ENCODE results near the gene JMJD8.

JMJD8 gene

DNA sequence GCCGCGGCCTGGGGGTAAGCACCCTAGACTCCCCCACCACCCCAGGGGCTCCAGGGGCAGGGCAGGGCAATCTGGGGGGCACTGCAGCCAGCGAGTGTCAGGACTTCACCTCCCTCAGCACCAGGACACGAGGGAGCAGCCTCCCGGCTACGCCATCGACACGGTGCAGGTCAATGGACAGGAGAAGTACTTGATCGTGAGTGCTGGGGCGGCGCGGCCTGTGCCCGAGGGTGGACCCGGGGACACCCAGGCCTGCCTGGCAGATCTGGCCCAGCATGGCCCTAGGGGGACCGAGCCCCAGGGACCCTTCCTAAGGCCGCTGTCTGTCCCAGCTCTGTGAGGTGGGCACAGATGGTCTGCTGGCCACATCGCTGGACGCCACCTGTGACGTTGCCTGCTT, 11.8 kb downstream of the JMJD8 start:
- Mint-ChIP-seq H3K27ac (no peak overlapping the region), H3K4me3 (no peak overlapping the region), H3K9me3 (no peaks in the 10 kb centered on the region), H3K4me1 (ENCODE audit: low read depth) (peaks cover 6% of the 10 kb centered on the region), H3K27me3 (ENCODE audit: low read depth) (no peaks in the 10 kb centered on the region), H3K36me3 (ENCODE audit: low read depth) (no peaks in the 10 kb centered on the region)

DNA sequence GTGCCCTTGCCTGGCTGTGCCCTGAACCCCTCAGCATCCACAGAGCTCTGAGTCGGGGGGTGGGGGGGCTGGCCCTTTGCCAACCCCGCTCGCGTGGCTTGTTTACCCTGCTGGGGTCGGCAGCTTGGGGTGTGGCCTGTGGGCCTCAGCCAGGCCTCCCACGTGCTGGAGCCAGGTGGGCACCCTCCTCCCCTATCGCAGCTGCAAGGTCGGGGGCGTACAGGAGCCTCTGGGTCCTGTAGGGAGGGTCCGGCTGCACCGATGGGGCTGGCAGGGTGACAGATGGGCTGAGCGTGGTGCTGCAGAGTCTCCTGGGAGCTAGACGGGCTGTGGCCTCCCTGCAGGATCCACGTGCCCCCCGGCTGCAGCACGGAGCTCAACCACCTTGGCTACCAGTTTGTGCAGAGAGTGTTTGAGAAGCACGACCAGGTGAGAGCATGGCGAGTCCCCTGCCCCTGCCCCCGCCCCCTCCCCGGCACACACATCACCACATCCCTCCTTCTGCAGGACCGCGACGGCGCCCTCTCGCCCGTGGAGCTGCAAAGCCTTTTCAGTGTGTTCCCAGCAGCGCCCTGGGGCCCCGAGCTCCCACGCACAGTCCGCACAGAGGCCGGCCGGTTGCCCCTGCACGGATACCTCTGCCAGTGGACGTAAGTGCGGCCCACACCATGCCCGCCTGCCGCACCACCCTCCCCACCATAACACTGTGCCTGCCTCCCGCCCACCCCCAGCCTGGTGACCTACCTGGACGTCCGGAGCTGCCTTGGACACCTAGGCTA, 12.6 kb downstream of the JMJD8 start:
- Mint-ChIP-seq H3K4me1 (ENCODE audit: low read depth) (peaks cover 6% of the 10 kb centered on the region), H3K36me3 (ENCODE audit: low read depth) (no peaks in the 10 kb centered on the region), H3K4me3 (no peak overlapping the region), H3K27ac (no peak overlapping the region), H3K9me3 (no peaks in the 10 kb centered on the region), H3K27me3 (ENCODE audit: low read depth) (no peaks in the 10 kb centered on the region)

DNA sequence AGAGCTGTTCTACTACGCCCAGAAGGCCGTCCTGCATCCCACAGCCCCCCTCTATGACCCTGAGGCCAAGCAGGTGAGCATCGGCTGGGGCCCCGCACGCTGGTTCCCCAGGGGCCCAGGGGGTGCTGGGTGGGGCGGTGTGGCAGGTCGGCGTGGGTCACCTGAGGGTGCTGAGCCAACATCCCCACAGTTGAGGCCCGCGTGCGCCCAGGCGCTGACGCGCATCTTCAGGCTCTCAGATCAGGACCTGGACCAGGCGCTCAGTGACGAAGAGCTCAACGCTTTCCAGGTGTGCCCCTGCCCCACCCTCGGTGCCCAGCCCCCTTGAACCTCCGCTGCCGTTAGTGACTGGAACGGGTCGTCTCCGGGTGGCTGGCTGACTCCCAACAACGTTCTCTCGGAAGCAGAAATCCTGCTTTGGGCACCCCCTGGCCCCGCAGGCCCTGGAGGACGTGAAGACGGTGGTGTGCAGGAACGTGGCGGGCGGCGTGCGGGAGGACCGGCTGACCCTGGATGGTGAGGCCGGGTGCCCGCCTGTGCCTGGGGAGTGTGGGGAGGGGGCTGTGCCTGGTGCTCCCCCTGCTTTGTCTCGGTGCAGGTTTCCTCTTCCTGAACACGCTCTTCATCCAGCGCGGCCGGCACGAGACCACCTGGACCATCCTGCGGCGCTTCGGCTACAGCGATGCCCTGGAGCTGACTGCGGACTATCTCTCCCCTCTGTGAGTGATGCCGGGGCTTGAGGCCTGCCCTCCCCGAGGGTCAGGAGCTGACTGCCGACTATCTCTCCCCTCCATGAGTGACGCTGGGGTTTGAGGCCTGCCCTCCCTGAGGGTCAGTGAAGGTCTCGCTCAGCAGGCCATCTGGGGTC, 13.4 kb downstream of the JMJD8 start:
- Mint-ChIP-seq H3K9me3 (no peaks in the 10 kb centered on the region), H3K27ac (no peak overlapping the region), H3K4me1 (ENCODE audit: low read depth) (peaks cover 6% of the 10 kb centered on the region), H3K27me3 (ENCODE audit: low read depth) (no peaks in the 10 kb centered on the region), H3K4me3 (no peak overlapping the region), H3K36me3 (ENCODE audit: low read depth) (no peaks in the 10 kb centered on the region)

DNA sequence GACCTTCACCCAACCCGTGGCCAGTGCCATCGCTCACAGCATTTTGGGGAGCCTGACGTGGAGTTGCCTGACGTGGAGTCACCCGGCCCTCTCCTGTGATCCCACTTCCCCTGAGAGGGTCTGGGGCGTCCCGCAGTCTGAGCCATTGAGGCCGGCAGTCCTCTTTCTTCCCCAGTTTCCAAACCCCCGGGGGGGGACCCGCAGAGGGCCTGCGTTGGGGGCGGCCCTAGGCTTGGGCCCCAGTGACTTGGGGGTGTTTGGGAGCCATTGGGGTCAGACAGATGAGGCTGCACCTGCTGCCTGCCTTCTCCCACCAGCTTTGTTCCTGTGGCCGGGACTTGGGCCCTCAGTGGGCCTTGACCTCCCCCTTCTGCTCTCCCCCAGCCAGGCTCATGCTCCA, 14.5 kb downstream of the JMJD8 start:
- Mint-ChIP-seq H3K4me3 (peak overlapping the region; percentile 51), H3K27ac (no peak overlapping the region), H3K4me1 (ENCODE audit: low read depth) (peaks cover 6% of the 10 kb centered on the region), H3K9me3 (no peaks in the 10 kb centered on the region), H3K36me3 (ENCODE audit: low read depth) (no peaks in the 10 kb centered on the region), H3K27me3 (ENCODE audit: low read depth) (no peaks in the 10 kb centered on the region)

DNA sequence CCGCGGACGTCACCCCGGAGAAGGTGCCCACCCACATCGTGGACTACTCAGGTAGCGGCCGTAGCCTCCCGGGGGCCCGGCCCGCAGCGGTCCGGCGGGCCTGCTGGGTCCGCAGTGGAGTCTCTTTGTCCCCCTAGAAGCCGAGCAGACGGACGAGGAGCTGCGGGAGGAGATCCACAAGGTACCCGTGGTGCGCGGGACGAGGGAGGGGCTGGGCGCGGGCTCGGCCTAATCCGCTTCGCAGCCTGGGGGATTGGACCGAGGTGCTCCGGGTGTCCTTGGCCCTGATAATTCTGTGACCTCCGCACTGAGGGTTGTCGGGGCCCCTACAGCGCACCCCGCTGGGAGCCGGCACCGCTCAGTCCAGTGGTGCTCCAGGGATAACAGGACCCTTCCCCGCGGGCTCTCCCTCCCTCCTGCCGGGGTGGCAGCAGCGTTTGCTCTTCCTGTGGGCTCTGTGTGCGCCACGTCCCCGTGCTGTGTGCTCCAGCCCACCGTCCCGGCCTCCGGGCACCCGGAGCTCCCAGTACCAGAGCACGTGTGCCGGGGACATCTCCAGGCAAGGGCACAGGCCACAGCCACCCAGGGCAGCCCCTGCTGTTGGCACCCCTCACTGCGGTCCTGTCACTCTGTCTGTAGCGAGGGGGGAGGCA, 15.5 kb downstream of the JMJD8 start:
- Mint-ChIP-seq H3K27ac (peak overlapping the region; percentile 57), H3K4me1 (ENCODE audit: low read depth) (peaks cover 6% of the 10 kb centered on the region), H3K4me3 (peak overlapping the region; percentile 80), H3K36me3 (ENCODE audit: low read depth) (no peaks in the 10 kb centered on the region), H3K9me3 (no peaks in the 10 kb centered on the region), H3K27me3 (ENCODE audit: low read depth) (no peaks in the 10 kb centered on the region)

DNA sequence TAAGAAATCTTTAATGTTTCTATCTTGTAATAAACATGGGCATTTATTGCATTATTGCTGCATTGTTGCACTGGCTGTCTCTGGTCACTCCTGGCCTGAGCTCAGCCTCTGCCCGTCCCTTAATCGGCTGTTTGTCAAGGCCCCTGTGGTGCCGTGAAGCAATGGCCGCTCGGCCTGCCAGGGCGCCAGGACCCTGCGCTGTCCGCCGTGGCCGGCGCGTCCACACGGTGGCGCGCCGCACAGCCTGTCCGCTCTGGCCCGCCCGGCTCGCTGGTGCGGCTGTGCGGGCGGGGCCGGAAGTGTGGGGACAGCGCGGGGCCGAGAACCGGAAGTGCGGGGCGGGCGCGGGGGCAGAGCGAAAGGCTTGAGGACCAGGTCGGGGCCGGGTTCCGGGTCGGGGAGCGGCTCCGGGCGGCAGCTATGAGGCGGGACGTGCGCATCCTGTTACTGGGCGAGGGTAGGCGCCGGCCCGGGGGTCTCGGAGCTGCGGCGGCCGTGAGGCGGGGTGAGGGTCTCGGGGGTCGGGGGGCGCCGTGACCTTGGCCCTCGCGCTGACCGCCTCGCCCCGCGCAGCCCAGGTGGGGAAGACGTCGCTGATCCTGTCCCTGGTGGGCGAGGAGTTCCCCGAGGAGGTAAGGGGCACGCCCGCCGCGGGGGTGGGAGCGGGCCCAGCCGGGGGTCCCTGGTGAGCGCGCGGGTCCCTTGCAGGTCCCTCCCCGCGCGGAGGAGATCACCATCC, 16.2 kb downstream of the JMJD8 start, which contains the start of gene RHOT2:
Gene RHOT2, plus strand, starts transcription at position 353 of the 739 bp plus-strand sequence. Its CDS starts 68 bp downstream, at position 421.
- H3K27ac Mint-ChIP-seq, result peak within 1 kb of the TSS; percentile 82
- H3K9me3 Mint-ChIP-seq, result no peaks in the 10 kb centered on the region
- H3K4me3 Mint-ChIP-seq, result peak within 1 kb of the TSS; percentile 80
- no peaks in the 10 kb centered on the region for H3K36me3 Mint-ChIP-seq (ENCODE audit: low read depth)
- H3K4me1 Mint-ChIP-seq (ENCODE audit: low read depth), result peaks cover 6% of the 10 kb centered on the region
- H3K27me3 Mint-ChIP-seq (ENCODE audit: low read depth), result no peaks in the 10 kb centered on the region

DNA sequence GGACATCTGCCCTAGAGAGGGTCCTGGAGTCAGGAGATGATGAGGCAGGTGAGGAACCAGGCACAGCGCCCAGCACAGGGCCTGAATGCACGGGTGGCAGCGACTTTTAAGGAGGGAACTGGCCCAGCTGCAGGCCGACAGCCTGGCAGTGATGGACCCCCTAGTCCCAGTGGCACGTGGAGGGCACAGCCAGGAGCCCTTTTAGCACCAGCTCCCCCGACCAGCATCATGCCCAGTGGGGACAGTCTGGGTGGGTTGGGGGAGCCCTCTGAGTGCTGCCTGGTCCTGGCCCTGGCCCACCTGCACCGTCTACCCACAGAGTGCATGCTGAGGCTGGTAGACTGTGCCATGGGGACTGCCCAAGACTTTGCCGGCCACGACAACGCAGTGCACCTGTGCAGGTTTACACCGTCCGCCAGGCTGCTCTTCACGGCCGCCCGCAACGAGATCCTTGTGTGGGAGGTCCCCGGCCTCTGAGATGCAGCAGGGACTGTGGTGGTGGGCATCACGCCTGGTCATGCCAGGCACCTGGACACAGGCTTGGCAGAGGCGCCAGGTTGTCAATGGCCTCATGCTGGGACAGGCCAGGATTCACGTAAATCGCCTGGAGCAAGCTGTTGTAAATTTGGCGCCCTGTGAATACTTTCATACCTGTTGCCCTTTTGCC, 16.9 kb downstream of the JMJD8 start:
- no peaks in the 10 kb centered on the region for H3K27me3 Mint-ChIP-seq (ENCODE audit: low read depth)
- H3K4me1 Mint-ChIP-seq (ENCODE audit: low read depth), result peaks cover 6% of the 10 kb centered on the region
- H3K27ac Mint-ChIP-seq, result peak overlapping the region; percentile 82
- peak overlapping the region; percentile 77 for H3K4me3 Mint-ChIP-seq
- no peaks in the 10 kb centered on the region for H3K9me3 Mint-ChIP-seq
- H3K36me3 Mint-ChIP-seq (ENCODE audit: low read depth), result no peaks in the 10 kb centered on the region

DNA sequence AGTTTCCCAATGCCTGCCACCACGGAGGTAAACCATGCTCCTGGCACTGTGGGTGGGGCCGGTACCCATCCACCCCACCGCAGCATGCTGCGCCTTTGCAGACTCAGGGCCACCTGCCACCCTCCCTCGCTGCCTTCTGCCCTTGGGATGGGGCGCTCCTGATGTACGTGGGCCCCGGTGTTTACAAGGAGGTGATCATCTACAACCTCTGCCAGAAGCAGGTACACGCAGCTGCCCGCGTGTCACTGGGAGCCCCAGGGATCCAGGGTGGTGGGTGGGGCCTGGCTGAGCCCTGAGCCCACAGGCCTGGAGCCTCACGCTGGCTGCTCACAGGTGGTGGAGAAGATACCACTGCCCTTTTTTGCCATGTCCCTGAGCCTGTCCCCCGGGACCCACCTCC, 17.6 kb downstream of the JMJD8 start:
- no peak overlapping the region for H3K27ac Mint-ChIP-seq
- no peaks in the 10 kb centered on the region for H3K9me3 Mint-ChIP-seq
- no peak overlapping the region for H3K4me3 Mint-ChIP-seq
- H3K4me1 Mint-ChIP-seq (ENCODE audit: low read depth), result peaks cover 6% of the 10 kb centered on the region
- H3K27me3 Mint-ChIP-seq (ENCODE audit: low read depth), result no peaks in the 10 kb centered on the region
- no peaks in the 10 kb centered on the region for H3K36me3 Mint-ChIP-seq (ENCODE audit: low read depth)

DNA sequence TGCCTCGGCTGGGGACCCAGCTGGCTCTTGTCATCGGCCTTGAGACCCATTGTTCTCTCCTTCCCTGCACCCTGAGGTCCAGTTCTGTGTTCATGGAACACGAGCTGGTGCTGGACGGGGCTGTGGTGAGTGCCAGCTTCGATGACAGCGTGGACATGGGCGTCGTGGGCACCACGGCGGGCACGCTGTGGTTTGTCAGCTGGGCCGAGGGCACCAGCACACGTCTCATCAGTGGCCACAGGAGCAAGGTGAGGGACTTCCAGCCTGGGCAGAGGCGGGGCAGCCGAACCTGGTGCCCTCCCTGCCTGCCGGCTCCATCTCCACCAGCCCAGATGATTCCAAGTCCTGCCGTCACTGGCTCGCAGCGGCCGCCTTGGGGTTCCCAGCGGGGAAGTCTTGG, 21.5 kb downstream of the JMJD8 start:
- H3K36me3 Mint-ChIP-seq (ENCODE audit: low read depth), result no peaks in the 10 kb centered on the region
- no peak overlapping the region for H3K27ac Mint-ChIP-seq
- no peak overlapping the region for H3K4me3 Mint-ChIP-seq
- no peaks in the 10 kb centered on the region for H3K27me3 Mint-ChIP-seq (ENCODE audit: low read depth)
- H3K4me1 Mint-ChIP-seq (ENCODE audit: low read depth), result peaks cover 3% of the 10 kb centered on the region
- H3K9me3 Mint-ChIP-seq, result no peaks in the 10 kb centered on the region

DNA sequence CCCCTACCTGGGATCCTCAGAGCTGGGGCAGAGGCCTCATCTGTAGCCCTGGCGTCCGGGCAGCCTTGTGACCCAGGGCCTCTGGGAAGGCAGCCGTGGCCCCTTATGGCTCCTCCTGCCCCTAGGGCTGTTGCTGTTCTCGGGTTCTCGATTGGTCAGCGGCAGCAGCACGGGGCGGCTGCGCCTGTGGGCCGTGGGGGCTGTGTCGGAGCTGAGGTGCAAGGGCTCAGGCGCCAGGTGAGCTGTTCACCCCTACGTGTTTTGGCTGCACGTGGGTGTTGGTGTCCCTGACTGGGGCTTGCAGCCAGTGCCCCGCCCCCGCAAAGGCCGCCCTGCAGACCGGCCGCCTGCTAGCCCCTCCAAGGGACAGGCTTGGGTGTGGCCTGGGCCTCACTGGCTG, 22.0 kb downstream of the JMJD8 start:
- H3K27ac Mint-ChIP-seq, result no peak overlapping the region
- no peak overlapping the region for H3K4me3 Mint-ChIP-seq
- H3K36me3 Mint-ChIP-seq (ENCODE audit: low read depth), result no peaks in the 10 kb centered on the region
- H3K4me1 Mint-ChIP-seq (ENCODE audit: low read depth), result peaks cover 3% of the 10 kb centered on the region
- no peaks in the 10 kb centered on the region for H3K27me3 Mint-ChIP-seq (ENCODE audit: low read depth)
- H3K9me3 Mint-ChIP-seq, result no peaks in the 10 kb centered on the region

DNA sequence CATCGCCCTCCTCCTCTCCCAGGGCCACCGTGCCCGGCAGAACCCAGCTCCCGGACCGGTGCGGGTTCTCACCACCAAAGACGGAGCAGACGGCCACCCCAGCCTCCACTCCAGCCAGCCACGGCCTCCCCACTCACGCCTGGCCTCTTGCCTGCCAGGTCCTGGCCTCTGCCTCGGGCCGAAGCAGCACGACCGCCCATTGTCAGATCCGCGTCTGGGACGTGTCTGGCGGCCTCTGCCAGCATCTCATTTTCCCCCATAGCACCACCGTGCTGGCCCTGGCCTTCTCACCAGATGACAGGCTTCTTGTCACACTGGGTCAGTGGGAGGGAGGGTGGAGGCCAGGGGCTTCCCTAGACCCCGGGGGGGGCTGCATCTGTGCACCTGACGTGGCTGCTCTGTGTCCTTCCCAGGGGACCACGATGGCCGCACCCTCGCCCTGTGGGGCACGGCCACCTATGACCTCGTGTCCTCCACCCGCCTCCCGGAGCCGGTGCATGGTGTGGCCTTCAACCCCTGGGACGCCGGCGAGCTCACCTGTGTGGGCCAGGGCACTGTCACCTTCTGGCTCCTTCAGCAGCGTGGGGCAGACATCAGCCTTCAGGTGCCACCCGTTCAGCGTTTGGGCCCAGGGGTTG, 22.8 kb downstream of the JMJD8 start:
- Mint-ChIP-seq H3K4me3 (no peak overlapping the region), H3K27ac (no peak overlapping the region), H3K27me3 (ENCODE audit: low read depth) (no peaks in the 10 kb centered on the region), H3K4me1 (ENCODE audit: low read depth) (peaks cover 3% of the 10 kb centered on the region), H3K9me3 (no peaks in the 10 kb centered on the region), H3K36me3 (ENCODE audit: low read depth) (no peaks in the 10 kb centered on the region)

DNA sequence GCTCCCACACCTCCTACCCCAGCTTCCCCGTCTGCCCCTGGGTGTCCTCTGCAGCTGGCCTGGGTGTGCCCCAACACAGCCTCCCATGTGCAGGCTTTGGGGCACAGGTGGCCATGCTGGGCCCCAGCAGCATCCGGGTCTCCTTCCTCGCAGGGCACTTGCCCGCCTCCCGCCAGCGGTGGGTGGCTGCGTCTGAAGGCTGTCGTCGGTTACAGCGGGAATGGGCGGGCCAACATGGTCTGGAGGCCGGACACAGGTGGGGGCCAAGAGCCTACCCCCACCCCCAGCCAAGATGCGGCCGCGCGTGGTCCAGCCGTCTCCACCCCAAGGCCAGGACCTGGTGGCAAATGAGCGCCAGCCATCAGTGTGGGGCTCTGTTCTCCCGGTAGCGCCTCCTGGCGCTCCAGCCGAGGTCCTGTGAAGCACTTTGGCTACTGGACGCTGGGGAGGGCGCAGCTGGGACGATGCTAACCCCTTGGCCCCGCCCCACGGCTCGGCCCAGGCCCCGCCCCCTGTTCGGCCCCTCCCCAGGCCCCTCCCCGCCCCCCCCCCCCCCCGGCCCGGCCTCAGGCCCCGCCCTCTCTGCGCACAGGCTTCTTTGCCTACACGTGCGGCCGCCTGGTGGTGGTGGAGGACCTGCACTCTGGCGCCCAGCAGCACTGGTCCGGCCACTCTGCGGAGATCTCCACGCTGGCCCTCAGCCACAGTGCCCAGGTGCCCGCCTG, 23.5 kb downstream of the JMJD8 start:
- Mint-ChIP-seq H3K27ac (no peak overlapping the region), H3K4me1 (ENCODE audit: low read depth) (peaks cover 3% of the 10 kb centered on the region), H3K36me3 (ENCODE audit: low read depth) (no peaks in the 10 kb centered on the region), H3K27me3 (ENCODE audit: low read depth) (no peaks in the 10 kb centered on the region), H3K4me3 (no peak overlapping the region), H3K9me3 (no peaks in the 10 kb centered on the region)

DNA sequence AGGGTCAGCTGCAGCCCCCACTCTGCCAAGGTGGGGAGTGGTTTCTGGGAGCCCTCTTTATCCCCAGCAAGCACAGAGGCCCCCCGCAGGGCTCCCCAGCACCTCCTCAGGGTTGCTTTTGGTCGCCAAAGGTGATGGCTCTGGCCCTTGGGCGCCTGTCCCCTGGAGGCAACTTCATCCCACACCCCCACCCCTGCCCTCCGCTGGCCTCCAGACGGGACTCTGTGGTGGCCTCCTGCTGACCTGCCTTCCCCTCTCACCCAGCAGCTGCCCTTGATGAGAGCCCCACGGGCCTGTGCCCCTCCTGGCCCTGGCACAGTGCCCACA, 24.0 kb downstream of the JMJD8 start:
- H3K36me3 Mint-ChIP-seq (ENCODE audit: low read depth), result no peaks in the 10 kb centered on the region
- no peak overlapping the region for H3K4me3 Mint-ChIP-seq
- H3K4me1 Mint-ChIP-seq (ENCODE audit: low read depth), result peaks cover 3% of the 10 kb centered on the region
- H3K27ac Mint-ChIP-seq, result no peak overlapping the region
- no peaks in the 10 kb centered on the region for H3K9me3 Mint-ChIP-seq
- H3K27me3 Mint-ChIP-seq (ENCODE audit: low read depth), result no peaks in the 10 kb centered on the region

All from T-helper 1 cell treated with Interleukin-12 subunit alpha and Interleukin-12 subunit beta and Interleukin-4 antibody, amounts not matched to agents 30 μg/mL and 1 μg/mL, for 36 hours (primary cell).